NOMO-1 treated with DMSO at 0.1 percent for 48 hours (cell line): ENCODE results near the gene CNP.

ENCODE experiments used
- DNase-seq: peaks from one replicate; lab custom pipeline; 2025; ENCODE audit not compliant: unreplicated experiment; lab: John Stamatoyannopoulos, UW

CNP gene

DNA sequence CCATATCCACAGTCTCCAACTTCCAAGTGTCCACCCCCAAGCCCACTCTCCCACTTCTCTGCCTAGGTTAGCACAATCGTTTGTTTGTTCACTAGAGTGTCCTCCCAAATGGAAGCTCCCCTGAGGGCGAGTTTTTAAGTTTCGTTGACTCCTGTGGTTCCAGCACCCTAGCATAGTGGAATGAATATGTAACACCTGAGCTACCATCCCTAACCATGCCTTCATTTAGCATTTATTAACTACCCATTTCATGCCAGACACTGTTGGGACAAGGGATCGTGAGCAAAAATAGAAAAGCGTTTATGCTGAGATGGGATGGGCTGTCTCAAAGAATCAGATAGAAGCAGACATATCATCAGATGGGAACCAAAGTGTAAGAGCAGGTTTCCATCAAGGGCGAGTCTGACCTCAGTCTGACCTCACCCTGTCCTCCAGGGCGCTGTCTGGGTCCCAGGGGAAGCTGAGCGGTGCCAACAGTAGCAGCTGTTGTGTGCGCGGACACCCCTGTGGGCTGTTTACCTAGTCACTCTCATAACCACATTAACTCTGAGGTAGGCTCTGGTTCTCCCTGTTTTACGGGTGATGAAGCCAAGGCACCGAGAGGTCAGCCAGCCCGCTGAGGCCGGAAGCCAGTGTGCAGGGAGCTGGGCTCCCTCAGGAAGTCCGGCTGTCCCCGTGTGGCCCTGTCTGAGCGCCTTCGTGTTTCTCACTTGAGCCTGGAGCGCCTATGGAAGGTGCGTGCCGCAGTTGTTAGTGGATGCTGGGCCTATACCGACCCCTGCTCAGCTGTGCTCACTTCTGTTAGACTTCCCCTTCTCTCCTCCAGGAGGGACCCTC is 6.2 kb downstream of the CNP start:
- DNase-seq: no peak

DNA sequence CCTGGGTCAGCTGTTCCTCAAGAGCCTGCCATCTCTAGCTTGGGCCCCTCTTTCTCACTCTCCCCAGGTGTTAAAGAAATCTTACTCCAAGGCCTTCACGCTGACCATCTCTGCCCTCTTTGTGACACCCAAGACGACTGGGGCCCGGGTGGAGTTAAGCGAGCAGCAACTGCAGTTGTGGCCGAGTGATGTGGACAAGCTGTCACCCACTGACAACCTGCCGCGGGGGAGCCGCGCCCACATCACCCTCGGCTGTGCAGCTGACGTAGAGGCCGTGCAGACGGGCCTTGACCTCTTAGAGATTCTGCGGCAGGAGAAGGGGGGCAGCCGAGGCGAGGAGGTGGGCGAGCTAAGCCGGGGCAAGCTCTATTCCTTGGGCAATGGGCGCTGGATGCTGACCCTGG is 6.8 kb downstream of the CNP start:
- DNase-seq: no peak

DNA sequence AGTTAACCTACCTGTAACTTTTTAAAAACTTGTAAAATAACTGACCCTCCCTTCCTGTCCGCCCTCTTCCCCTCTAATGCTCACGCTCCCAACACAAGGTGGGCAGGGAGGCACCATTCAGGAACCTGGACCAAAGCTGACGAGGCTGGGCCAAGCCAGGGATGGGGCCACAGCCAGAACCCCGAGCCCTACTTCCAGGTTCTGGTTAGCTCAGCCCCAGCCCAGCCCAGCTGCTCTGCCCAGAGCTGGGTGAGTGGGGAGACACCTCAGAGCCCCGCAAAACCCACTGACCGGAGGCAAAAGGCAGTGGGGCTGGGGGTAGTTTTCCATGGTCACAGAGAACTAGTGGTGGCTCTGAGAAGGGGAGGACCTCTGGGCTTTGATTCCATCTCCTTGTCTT is 7.4 kb downstream of the CNP start:
- no peak for DNase-seq

DNA sequence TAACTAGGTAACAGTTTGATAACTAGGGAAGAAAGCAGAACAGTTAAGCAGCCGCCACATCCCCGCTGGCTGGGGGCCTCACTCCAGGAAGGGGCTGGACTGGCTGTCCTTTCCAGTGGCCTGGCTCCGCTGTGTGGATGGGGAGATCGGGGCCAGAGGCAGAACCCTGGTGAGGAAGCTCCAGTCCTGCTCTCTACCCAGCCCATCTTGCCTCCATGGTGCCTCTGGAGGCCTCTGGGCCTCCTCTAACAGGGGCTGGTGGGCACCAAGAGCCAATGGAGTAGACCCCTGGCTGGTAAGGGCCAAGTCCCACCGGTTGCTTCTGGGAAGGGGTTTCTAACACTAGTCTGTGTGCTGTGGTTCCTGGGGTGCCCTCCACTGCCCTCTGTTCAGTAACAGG is 8.1 kb downstream of the CNP start:
- DNase-seq: no peak

DNA sequence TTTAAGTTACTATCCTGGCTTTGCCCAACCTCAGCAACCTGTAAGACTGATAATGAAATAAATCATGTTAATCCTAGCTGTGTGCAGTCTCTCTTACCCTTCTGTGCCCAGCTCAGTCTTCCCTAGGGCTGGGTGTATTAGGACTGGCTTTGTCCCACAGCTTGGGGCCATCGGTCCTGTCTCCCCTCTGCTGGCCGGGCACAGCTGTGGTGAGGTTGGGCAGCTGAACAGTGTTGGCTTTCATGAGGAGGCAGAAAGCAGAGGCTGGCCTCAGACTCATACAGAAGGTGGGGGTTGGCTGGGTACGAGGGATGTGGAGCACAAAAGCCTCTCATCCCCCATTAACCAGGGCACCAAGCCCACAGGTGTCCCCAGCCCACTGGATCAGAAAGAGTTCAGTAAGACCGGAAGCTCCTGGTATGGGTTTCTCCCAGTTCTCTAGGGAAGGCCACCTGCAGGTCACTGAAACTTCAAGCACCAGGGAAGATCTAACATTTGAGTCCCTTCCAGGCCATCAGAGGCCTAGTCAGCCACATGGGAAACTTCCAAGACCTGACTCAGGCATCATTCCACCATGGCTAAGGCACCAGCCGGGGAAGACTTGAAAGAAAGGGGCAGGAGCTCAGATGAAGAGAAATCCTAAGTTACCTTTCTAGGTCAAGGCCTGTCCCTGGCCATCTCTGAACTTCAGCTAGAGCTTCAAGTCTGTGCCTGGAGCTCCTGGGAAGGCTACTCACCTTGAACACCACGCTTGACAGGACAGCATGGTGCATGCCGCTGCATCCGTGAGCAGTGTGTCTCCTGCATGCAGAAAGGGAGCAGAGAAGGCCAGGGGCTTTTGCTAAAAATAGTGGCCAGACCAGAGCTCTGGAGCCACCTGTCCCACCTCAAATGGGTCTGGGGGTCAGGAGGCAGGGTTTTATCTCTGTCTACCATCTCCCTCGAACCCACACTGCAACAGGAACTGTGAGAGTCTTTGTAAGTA is 8.8 kb downstream of the CNP start:
- no peak for DNase-seq

DNA sequence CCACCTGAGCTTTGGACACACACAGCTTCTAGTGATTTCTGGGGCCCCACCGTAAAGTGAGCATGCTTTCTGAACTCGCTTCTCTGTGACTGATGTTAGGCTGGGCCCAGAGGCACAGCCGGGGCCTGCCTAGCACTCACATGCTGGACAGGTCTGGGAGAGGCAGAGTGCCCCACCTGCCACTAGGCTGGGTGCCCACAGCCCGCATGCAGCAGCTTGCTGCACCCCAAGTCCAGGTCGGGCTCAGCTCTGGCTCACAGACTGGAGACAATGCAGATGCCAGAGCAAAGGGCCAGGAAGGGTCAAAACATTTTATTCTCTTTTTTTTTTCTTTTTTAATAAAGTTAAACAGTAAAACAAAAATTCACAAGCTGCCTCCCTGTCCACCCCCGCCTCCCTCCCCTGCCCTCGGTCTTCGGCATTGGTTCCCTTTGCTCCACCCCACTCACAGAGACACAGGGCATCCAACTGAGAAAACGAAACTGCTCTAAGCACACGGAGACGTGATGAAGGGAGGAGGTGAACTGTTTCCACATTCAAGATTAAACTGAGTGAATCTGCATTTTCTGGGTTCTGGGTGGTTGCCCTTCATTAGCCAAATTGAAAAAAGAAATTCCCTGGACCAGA is 9.7 kb downstream of the CNP start:
- no peak for DNase-seq

DNA sequence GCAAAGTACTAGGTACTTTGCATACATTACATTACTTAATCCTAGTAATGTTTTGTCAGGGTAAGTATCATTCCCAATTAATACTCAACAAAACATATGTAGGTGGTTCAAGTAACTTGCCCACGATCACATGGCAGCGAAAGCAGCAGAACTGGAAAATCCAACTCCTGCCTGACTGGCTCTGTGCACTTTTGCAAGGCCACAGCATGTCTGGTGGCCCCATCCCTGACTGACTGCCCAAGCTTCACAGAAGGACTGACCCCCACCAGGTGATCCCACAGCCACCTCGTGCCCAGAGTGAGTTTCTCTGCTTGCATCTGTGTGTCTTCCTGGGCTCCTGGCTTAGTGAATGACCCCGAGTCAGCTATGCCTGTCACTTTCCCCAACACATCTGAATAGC is 11.4 kb downstream of the CNP start:
- no peak for DNase-seq

DNA sequence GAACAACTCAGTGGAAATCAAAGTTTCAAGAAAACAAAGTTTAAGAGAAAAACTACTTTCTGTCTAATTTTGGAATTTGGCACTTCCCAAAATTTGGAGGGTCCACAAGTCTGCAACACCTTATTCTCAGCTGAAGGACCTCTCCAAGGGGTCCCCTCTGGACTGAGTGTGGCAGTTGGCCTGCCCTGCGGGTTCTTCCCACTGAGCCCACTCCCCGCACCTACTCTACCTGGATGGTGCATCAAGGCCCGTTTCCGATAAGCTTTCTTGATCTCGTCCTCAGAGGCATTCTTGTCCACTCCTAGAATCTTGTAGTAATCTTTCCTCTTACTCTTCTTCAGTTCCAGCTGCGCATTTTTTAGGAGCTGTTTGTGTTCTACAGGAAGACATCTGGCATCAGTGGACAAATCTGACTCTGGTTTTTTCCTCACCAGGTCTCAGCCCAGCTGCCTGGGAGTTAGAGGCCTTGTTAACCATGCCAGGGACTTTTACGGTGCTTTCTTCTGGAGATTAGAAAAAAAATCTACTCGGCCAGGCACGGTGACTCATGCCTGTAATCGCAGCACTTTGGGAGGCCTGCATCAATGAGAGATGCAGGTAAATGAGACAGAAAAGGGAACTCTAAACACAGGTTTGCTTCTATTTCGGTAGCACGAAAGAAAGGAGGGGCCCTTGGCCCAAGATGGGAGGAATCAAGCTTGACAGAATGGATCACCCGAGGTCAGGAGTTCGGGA is 15.6 kb downstream of the CNP start:
- DNase-seq: no peak

DNA sequence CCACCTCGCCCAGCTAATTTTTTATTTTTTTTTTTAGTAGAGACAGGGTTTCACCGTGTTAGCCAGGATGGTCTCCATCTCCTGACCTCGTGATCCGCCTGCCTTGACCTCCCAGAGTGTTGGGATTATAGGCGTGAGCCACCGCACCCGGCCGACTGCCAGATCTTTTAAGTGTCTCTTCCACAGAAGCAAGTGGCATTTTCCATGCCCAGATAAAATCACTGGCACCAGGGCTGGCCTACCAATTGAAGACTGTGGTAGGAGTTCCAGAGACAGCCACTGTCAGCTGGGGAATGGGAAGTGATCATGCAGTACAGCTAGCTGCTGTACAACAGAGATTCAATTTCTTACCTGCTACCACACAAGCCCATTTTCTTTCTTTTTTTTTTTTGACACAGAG is 17.9 kb downstream of the CNP start:
- DNase-seq: no peak

DNA sequence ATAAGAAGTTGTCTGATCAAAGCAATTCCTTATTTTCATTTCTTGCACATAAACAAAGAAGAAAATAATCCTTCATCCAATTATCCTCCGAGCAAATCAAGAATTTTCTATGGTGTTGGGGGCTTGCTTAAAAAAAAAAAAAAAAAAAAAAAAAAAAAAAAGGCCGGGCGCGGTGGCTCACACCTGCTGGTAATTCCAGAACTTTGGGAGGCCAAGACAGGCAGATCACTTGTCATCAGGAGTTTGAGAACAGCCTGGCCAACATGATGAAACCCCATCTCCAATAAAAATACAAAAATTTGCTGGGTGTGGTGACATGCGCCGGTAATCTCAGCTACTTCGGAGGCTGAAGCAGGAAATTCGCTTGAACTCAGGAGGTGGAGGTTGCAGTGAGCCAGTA is 19.3 kb downstream of the CNP start:
- no peak for DNase-seq

DNA sequence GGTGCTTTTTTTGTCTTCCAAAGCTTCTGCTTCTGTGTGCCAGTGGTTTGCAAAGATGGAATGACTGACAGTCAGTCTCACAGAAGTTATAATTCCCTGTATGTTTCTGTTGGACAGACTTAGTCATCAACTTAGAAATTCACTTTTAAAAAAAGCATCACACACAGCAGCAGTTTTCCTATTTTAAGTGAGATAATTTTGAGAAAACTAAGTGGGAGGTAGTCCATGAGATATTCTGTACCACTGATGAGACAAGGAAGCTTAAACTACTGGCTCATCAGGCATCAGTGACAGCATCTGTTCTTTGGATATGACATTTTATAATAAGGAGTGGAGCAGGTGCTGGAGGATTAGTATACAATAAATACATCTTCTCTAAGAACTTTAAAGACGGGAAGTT is 20.0 kb downstream of the CNP start:
- DNase-seq: no peak

DNA sequence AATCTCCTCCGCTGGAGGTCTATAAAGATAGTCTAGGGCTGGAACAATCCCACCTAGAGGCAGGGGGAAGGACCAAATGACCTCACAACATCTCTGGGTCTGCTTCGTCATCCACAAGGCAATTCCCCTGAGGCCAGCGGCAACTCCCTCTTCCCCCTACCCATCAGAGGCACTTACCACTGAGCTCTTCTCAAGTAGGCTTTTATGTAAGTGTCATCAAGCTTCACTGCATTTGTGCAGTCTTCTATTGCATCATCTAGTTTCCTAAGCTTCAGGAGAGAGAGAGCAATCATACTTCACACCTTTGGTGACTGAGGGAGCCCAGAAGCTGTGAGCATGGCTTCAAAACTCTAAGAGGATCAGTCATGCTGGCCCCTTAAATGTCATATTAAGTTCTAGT is 21.0 kb downstream of the CNP start:
- DNase-seq: no peak

DNA sequence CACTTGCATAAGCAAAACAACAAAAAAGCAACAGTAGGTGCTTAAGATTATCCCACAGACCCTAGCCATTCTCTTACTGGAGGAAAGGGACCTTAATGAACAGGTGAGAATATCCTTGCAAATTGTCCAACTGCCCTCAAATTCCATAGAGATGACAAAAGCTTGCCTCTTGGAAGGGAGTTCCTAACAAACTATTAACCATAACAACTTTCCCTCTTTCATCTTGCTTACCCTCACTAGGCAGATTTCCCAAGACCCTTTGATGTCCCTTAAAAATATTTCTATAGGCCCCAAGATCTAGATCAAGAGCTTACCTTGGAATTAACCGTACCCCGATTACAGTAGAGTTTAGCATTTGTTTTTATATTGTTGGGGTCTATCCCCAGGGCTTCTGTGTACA is 21.8 kb downstream of the CNP start:
- no peak for DNase-seq

DNA sequence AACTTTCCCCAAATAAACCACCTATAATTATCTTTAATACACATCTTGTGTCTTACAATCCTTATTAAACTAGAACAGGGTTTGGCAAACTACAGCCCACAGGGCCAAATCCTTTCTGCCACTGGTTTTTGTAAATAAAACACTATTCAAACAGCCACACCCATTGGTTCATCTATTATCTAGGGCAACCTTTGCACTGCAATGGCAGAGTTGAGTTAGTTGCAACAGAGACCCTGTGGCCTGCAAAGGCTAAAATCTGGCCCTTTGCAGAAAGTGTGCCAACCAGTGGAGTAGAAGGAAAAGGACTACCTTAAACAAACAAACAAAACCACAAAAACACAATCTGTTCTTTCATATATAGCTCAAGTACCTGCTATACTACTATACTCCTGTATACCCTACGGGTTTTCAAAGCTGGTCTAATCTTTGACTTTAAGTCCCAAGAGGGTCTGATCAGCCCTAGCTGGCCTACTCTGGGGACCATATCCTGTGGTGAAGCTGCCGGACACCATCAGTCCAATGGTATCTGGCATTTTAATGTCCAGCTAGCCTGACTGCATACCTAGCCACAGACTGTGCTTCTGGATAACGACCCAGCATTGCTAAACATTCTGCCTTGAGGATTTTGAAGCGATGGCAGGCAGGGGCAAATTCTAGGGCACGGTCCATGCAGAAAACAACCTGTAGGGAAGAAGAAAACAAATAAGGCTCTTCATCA is 23.3 kb downstream of the CNP start:
- no peak for DNase-seq

DNA sequence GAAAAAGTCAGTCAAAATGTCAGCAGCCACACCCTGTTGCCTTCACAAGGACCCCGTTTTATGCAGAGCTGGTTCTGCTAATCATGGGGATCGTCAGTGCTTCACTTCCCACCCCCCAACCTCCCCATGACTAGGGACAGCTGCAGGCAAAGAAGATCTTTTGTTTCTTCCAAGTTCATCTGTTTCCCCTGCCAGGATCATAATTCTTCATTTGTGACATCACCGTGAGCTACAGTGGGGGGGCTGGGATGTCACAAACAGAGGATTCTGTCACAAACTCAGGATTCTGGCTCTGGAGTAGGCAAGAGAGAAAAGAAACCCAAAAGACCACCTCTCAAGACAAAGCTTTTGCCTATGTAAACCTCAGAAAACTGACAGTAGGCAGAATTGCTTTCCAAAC is 26.0 kb downstream of the CNP start:
- no peak for DNase-seq

DNA sequence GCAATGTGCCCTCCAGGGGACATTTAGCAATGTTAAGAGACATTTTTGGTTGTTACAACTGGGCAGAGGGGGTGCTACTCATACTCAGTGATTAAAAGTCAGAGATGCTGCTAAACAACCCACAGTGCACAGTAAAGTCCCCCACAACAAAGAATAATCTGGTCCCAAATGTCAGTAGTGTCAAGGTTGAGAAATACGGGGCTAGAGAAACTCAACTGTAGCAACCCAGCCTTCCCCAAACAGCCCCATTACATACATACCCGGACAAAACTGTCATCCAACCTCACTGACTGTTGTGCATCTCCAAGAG is 30.2 kb downstream of the CNP start:
- no peak for DNase-seq

DNA sequence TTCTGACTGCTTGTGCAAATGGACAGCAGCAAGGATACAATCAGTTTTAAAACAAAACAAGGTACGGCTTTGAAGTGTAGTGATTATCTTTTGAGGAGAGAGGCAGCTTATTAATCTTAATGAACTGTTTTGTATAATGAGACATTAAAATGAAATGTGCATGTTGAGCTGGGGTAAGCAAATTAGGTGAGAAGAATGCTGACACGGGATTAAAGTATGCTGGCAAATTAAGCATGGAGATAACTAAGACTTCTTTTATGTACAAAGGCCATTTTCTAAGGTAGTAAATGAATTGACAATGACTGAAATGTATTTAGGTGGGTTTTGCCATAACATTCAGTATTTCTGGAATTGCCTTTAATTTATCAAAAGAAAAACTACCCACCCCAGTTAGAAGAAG is 31.9 kb downstream of the CNP start:
- DNase-seq: no peak

DNA sequence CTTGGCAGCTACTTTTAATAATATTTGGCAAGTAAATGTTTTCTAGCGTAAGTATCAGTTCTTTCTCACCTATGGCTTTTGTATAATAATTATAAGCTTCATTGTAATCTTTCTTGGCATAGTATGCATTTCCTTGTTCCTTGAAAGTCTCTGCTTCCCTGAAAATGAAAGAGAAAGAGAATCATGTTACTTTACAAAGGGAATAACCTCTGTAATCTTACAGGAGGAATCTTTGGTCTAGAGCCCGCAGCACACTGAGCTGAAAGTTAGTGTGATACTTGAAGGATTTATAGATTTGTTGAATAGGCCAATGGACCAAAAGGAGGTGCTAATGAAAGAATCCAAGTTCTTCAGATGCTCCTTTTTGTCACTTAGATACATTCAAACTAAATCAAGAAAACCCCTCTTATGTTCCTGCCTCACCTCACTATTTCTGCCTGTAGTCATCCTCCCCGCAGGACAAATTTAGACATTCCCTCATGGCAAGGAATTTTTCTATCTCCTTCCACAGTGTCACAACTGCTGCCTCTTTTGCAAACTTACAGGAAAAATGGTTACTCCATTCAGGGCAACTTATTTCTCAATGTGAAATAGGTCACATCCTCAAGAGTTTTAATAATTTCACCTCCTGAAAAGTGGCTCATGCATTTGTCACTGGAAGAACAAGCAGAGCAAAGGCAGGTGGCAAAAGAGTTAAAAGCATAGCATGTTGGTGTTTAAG is 34.0 kb downstream of the CNP start:
- DNase-seq: no peak

DNA sequence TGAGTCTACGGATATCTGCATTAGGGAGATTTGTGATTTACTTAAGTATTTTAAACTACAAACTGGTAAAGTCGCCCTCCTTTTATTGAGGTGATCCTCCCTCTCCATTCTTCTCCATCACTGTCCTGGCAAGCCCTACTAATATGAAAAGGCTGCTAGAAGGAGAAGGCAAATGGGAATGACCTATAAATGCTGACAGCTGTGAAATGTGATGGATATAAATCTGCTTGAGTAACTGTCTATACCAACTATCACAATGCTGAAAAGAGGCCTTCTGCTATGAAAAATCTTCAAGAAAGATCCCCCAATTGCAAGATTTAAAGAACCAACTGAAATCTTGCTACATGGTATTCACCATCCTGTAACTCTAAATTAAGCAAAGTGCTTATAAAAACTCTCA is 35.1 kb downstream of the CNP start:
- DNase-seq: no peak
